ENCODE results near the gene DLG1. TPM values are rescaled to one million over a fixed set of nuclear protein-coding genes. Genes with fewer than 3 reads are reported as not detected.

The DLG1 gene
- total RNA-seq, 6 donors from 2014 or later: 49.3 to 102 (median 63.2) TPM

- Histone ChIP-seq H3K27me3 (no peaks in the 10 kb centered on the region), H3K4me3 (peak overlapping the region; percentile 79 to 92 (median 91)), H3K27ac (peak overlapping the region; percentile 87 to 96 (median 94)), H3K9me3 (no peaks in the 10 kb centered on the region), H3K36me3 (peaks cover 0 to 6% (median 0%) of the 10 kb centered on the region in 4 donors), H3K4me1 (peaks cover 8 to 21% (median 18%) of the 10 kb centered on the region in 4 donors)
- ATAC-seq (ENCODE audit: low FRiP score in 2 of 2) (peak; percentile 10 to 81), DNase-seq (peak; percentile 65 to 89)
- peak in 2 of 4 donors; percentile 18 to 19 for TF ChIP-seq POLR2A (IDR thresholded peaks at IDR 0.05)
- TF ChIP-seq CTCF (IDR thresholded peaks at IDR 0.05): no peak
- TF ChIP-seq POLR2AphosphoS5 (IDR thresholded peaks at IDR 0.05): no peak
- TF ChIP-seq EP300 (IDR thresholded peaks at IDR 0.05): no peak
- 12 to 14% methylated on average over 24 to 35 of the region's 42 CpGs for WGBS, 2 donors
These were observed 788 bp upstream of the DLG1 start for GRCh38 chr3:197298945-197299854.

GRCh38 chr3:197297476-197298340 is 704 bp downstream of the DLG1 start:
- Histone ChIP-seq H3K27ac (peak overlapping the region; percentile 87 to 96 (median 94)), H3K27me3 (no peaks in the 10 kb centered on the region), H3K9me3 (no peaks in the 10 kb centered on the region), H3K36me3 (peaks cover 0 to 6% (median 0%) of the 10 kb centered on the region in 4 donors), H3K4me3 (peak overlapping the region; percentile 79 to 92 (median 91)), H3K4me1 (peaks cover 8 to 31% (median 21%) of the 10 kb centered on the region in 4 donors)
- no peak for TF ChIP-seq POLR2AphosphoS5 (IDR thresholded peaks at IDR 0.05)
- TF ChIP-seq EP300 (IDR thresholded peaks at IDR 0.05): no peak
- DNase-seq (peak; percentile 89 to 96), ATAC-seq (ENCODE audit: low FRiP score in 2 of 2) (peak; percentile 94 to 96)
- 1 to 2% methylated on average over 38 to 54 of the region's 100 CpGs for WGBS, 2 donors

- ATAC-seq (ENCODE audit: low FRiP score in 2 of 2) (no peak), DNase-seq (no peak)
- H3K36me3 ChIP-seq: peaks cover 0 to 6% (median 0%) of the 10 kb centered on the region in 4 donors
- peak overlapping the region; percentile 87 to 96 (median 94) for H3K27ac ChIP-seq
- peak overlapping the region; percentile 79 to 92 (median 91) for H3K4me3 ChIP-seq
- H3K4me1 ChIP-seq: peaks cover 8 to 31% (median 22%) of the 10 kb centered on the region in 4 donors
- no peaks in the 10 kb centered on the region for H3K9me3 ChIP-seq
- WGBS, 2 donors: 1 to 2% methylated on average over 15 of the region's 15 CpGs
- H3K27me3 ChIP-seq: no peaks in the 10 kb centered on the region
- no peak for TF ChIP-seq POLR2A (IDR thresholded peaks at IDR 0.05)
- no peak for TF ChIP-seq CTCF (IDR thresholded peaks at IDR 0.05)
- no peak for TF ChIP-seq EP300 (IDR thresholded peaks at IDR 0.05)
- no peak for TF ChIP-seq POLR2AphosphoS5 (IDR thresholded peaks at IDR 0.05)
These were observed 1.4 kb downstream of the DLG1 start for GRCh38 chr3:197297002-197297401.

GRCh38 chr3:197296545-197296944 is 1.9 kb downstream of the DLG1 start:
- peak overlapping the region in 2 of 4 donors; percentile 95 to 96 for H3K27ac ChIP-seq
- TF ChIP-seq POLR2AphosphoS5 (IDR thresholded peaks at IDR 0.05) (no peak), CTCF (IDR thresholded peaks at IDR 0.05) (no peak), EP300 (IDR thresholded peaks at IDR 0.05) (no peak), POLR2A (IDR thresholded peaks at IDR 0.05) (no peak)

More at GRCh38 chr3:197296545-197296944, 1.9 kb downstream of the DLG1 start:
- 55 to 58% methylated on average over 2 of the region's 2 CpGs for WGBS, 2 donors
- Histone ChIP-seq H3K4me3 (peak overlapping the region in 3 of 4 donors; percentile 79 to 92 (median 92)), H3K27me3 (no peaks in the 10 kb centered on the region), H3K9me3 (no peaks in the 10 kb centered on the region), H3K4me1 (peaks cover 8 to 31% (median 24%) of the 10 kb centered on the region in 4 donors), H3K36me3 (peaks cover 0 to 11% (median 0%) of the 10 kb centered on the region in 4 donors)
- ATAC-seq (ENCODE audit: low FRiP score in 2 of 2) (no peak), DNase-seq (no peak)
